HepG2 (cell line): Measurements from ENCODE around the gene YJEFN3.

Source experiments
- CTCF ChIP-seq: sonication (generic); formaldehyde crosslinking; IDR thresholded peaks from 2 replicates; pipeline ENCODE4 v1.5.0; 2020; ENCODE audit warnings: mild to moderate bottlenecking, missing genetic modification reagents, moderate library complexity
- ERF ChIP-seq: IDR thresholded peaks from 2 replicates; pipeline ENCODE4 v1.6.1; 2018; ENCODE audit warnings: missing biosample characterization, missing genetic modification reagents
- GABPB1 ChIP-seq: IDR thresholded peaks from 2 replicates; pipeline ENCODE4 v1.6.1; 2016; ENCODE audit warnings: mild to moderate bottlenecking, missing genetic modification reagents, moderate library complexity, missing compliant biosample characterization
- KLF11 ChIP-seq: IDR thresholded peaks from 2 replicates; pipeline ENCODE4 v1.6.1; 2016; ENCODE audit warnings: missing compliant biosample characterization
- MAFG ChIP-seq: sonication (generic); formaldehyde crosslinking; IDR thresholded peaks from 2 replicates; pipeline ENCODE4 v1.5.1; 2020; ENCODE audit warnings: mild to moderate bottlenecking, missing genetic modification reagents
- POLR2A ChIP-seq, 2 experiments: IDR thresholded peaks; 2 replicates each; pipeline ENCODE4 v1.6.1; 2011; ENCODE audit warnings: low read depth in 2 of 2, low read length in 2 of 2, mild to moderate bottlenecking in 1 of 2, moderate library complexity in 1 of 2; ENCODE audit not compliant: insufficient read depth in 1 of 2
- RAD21 ChIP-seq: fragments of 450-650 bp; formaldehyde crosslinking; IDR thresholded peaks from 2 replicates; pipeline ENCODE4 v1.5.0; 2020; ENCODE audit warnings: mild to moderate bottlenecking
- RNF2 ChIP-seq: fragments of 450-650 bp; conservative IDR thresholded peaks from 2 replicates; pipeline ENCODE4 v1.6.1; 2016; ENCODE audit warnings: low read depth
- ZBTB43 ChIP-seq: sonication (generic); formaldehyde crosslinking; conservative IDR thresholded peaks from 2 replicates; pipeline ENCODE4 v1.4.0; 2020; ENCODE audit warnings: missing genetic modification reagents
- ZNF749 ChIP-seq: sonication (generic); formaldehyde crosslinking; IDR thresholded peaks from 2 replicates; pipeline ENCODE4 v1.8.0; 2022; ENCODE audit warnings: mild to moderate bottlenecking, missing genetic modification reagents, moderate library complexity, borderline replicate concordance

GRCh38 chr19:19559931-19560330 is 31.2 kb downstream of the YJEFN3 start:
- TF ChIP-seq KLF11 (CRISPR knock-in tag) (no peak), MAFG (CRISPR knock-in tag) (no peak), ERF (CRISPR knock-in tag) (no peak), CTCF (no peak), ZNF749 (no peak), POLR2A (IDR thresholded peaks at IDR 0.05; ENCODE audit: insufficient read depth in 1 of 2, low read depth in 2 of 2, low read length in 2 of 2) (no peak), RNF2 (no peak), ZBTB43 (CRISPR knock-in tag) (no peak), GABPB1 (no peak), RAD21 (no peak)
